ENCODE data around the gene DAZAP1.

The DAZAP1 gene

DNA sequence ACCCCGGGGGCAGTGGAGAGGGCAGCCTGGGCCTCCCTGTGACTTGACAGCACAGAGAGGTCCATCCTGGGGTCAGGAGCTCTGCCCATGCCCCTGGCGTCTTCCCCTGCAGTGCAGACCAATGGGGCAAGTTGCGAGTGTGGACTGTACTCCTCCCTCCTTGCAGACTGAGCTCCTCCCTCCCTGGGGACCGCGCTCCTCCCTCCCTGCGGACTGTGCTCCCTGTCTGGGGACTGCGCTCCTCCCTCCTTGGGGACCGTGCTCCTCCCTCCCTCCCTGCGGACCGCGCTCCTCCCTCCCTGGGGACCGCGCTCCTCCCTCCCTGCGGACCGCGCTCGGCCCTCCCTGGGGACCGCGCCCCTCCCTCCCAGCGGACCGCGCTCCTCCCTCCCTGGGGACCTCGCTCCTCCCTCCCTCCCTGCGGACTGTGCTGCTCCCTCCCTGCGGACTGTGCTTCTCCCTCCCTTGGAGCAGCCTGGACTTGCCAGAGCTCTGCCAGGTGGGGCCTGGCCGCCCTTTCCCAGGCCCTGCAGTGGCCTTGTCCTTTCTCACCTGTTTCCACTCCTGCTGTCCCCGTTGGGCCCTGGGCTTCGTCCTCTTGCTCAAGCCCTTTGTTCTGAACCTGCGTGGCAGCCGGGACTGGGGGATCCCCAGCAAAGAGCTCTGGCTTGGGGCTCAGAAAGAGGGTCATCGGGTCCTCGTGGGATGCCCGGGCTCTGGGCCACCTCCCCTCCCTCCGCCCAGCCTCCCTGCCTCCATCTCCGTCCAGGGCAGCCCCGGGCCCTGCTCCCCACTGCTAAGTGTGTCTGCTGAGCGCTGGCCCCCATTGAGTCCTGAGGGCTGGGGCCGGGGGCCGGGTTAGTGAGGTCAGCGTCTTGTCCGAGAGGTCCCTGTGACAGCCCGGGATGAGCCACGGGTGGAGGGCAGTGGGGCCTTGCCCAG is 12.9 kb upstream of the DAZAP1 start:
- DNase-seq, result no peak

DNA sequence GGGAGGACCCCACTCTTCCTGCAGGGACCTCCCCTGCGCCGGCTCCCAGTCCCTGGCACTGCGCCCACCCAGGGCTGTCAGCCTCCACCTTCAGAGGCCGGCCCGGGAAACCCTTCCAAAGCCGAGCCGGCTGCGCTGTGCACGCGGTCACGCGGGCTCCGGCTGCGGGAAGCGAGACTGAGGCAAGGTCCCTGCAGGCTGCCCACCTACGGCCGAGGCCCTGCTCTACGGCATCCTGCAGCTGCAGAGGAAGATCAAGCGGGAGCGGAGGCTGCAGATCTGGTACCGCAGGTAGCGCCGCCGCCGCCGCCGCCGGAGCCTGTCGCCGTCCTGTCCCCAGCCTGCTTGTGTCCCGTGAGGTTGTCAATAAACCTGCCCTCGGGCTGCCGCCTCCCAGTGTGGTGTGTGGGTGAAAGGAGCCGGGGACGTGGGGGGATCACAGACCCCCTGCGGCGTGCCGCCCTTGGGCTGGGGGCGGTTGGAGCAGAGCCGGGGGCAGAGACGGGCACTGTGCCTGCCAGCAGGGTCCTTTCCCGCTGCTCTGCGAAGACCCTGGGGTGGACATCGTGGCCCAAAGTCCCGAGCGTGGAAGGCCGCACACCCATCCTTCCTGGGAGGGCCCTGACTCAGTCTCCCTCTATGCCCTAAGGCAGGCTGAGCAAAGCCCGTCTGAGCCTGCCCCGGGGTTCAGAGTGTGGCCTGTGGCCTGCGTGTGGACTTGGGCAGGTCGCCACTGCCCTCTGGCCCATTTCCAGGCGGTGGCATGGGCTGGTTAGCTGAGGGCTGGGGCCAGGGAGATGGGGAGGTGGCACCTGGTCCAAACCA is 12.0 kb upstream of the DAZAP1 start:
- no peak for DNase-seq

DNA sequence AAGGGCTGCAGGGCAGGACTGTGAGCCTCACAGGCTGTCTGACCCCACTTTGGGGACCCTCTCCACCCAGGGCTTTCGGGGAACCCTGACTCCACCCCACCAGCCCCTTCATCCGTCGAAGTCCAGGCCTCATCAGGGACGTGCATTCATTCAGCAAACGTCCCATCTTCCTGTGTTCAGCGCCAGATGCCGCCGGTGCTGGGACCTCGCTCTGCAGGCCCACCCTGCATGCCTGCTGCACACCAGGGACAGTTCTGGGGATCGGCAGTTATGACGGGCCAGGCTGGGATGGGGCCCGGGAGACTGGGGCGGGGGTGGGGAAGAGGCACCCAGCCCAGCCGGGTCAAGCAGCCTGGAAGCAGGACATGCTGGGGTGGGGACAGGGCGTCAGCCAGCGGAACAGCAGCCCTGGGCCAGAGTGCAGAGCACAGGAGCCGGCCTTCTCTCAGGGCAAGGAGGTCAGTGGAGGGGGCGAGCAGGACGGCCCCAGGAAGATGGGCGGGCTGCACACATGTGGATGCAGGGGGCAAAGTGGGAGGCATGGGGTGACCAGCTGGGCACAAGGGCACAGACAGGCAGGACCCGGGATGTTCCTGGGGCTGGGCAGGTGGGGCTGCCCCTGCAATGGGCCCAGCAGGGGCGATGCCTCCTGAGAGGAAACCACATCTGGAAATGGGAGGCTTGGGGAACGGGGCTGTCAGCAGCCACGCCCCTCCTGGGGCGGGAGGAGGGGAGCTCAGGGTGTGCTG is 11.2 kb upstream of the DAZAP1 start:
- no peak for DNase-seq

DNA sequence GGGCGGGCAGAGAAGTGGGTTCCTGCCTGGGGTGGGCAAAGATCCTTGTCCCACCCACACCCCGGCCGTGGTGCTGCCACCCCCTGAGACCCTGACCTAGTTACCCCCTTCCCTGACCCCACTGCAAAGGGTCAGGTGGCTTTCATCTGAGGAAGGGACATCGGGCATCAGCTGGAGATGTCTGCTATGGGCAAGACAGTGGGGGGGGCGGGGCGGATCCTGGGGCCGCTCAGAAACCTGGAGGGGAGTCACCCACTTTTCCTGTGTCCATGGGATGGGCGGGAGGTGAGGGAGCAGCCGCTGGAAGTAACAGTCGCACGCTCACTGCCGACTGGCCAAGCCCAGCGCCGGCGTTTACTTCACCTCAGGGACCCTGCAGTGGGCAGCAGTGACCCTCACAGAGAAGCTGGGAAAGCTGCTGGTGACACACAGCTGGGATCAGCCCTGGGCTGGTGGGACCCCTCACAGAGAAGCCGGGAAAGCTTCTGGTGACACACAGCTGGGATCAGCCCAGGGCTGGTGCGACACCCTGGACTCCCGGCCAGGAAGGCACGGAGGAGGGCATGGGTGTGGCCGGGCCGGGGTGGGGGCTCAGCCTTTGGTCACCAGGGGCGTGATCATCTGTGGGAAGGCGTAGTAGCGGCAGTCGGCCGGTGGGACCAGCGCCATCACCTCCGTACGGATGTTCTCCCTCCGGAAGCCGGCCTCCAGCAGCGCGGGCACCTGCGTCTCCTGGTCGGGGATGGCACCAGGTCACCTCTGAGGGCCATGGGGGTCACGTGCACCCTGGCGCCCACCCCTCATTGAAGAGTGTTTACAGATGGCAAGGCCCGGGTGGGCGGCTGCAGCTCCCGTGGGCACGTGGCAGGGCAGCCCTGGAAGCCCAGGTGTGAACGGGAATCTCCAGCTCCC is 10.4 kb upstream of the DAZAP1 start:
- DNase-seq, result no peak

DNA sequence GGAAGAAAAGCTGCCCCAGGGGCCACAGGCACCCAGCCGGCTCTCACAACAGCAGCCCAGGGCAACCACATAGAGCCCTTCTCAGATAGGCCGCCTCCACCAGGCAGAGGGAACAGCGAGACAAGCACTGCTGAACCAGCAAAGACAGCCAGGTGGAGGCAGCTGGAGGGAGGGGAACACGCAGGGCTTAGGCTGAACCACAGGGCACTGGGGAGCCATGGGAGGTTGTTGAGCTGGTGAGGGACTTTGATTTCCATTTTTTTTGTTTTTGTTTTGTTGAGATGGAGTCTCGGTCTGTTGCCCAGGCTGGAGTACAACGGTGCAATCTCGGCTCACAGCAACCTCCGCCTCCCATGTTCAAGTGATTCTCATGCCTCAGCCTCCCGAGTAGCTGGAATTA is 9.5 kb upstream of the DAZAP1 start:
- DNase-seq, result no peak

DNA sequence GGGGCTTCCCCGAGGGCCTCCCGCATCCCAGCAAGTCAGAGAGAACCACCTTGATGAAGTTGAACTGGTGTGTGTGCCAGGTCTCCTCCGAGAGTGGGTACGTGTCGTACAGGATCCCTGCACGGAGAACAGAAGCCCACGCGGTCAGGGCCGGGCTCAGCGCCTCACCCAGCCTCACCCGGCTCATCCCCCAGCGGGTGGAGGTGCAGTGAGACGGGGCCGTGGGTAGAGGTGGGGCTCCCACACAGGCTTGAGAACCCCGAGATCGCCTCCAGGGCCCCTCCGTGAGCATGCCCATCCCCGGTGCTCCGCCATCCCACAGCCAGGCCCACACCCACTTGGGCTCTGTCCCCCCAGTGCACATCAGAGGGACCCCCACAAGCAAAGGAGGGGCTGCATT is 8.3 kb upstream of the DAZAP1 start:
- DNase-seq, result no peak

DNA sequence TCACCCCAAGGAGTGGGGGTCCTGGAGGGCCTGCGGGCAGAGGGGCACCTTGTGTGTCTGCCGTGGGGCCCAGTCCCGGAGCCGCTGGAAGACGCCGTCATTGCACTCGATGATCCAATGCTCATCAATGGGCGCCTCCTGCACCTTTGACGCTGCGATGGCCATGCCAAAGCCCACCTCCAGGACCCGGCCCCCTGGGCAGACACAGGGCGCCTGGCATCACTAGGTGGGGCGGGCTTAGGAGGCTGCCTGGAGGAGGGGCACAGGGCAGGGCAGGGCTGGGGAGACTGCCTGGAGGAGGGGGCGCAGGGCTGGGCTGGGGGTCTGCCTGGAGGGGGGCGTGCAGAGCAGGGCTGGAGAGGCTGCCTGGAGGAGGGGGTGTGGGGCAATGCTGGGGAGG is 7.6 kb upstream of the DAZAP1 start:
- DNase-seq, result no peak

DNA sequence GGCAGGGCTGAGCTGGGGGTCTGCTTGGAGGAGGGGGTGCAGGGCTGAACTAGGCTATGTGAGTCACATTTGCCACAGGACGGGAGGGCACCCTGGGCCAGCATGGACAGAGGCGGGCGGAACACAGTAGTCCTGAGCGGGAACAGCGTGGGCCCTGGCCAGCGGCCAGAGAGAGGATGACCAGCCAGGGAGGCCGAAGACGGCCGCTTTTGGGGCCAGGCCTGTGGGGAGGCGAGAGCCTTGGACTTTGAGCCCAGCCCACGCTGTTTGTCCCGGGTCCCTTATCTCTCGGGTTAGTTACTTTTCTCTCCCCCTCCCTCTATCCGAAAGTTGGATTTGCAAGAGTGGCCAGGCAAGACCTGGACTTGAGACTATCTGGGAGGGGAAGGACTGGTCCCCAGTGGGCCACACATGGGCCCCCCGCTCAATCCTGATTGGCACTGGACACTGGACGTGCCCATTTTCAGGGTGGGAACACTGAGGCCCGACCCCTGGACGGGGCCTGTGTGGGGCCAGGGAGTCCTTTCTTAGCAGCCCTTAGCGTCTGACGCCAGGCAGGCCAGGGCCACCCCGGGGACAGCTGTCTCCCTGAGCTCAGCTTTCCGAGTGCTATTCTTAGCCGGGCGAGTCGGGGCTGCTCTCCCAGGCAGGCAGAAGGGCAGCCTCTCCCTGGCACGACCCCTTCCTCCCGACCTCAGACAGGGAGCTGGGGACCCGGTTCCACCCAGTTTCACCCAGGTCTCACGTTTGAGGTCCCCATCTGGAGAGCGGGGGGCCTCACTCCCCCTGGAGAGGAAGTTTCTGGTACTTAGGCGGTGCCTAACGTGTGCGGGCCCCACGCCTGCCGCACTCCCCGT is 6.9 kb upstream of the DAZAP1 start:
- no peak for DNase-seq

DNA sequence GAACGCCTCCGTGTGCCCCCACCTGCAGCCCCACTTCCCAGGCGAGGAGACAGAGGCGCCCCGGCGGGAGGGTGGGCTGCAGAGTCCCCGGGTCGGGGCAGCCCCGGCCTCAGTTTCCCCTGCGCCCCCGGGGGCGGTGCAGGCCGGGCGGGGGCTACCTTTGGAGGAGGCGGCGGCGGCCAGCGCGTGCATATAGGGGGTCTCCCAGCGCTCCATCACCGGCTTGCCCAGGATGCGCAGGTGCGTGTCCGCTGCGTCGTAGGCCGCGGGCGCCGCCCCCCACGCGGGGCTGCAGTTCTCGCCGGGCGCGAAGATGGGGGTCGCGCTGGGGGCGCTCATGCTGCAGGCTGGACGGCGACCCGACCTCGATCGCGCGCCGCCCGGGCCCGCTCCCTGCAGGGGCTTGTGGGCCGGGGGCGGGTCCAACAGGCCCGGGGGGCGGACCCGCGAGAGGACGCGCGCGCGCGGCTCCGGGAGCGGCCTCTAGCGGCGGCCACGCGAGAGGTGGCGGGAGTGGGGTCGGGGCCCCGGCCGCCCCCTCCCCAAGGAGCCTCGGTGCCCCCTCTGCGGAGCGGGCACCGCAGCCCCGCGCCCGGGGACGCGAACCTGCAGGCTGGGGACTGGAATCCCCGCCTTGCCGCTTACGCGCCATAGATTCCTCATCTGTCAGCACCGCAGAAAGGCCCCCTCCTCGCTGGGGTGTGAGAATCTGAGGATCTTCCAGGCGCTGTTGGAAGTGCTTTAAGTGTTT is 6.1 kb upstream of the DAZAP1 start, which contains the start of gene GAMT:
GAMT (minus strand) TSS at position 405 of the 751 bp plus-strand sequence; CDS start at position 339, 66 bp downstream.
- no peak for DNase-seq

DNA sequence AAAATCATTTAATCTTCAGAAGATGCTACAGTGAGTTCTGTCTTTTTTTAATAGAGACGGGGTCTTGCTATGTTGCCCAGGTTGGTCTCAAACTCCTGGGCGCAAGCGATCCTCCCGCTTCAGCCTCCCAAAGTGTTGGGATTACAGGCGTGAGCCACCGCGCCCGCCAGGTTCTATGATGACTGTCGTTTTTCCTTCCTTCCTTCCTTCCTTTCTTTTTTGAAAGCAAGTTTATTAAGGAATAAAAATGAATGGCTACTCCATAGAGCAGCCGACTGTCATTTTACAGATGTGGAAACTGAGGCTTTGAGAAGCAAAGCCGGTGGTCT is 5.5 kb upstream of the DAZAP1 start:
- DNase-seq, result no peak

DNA sequence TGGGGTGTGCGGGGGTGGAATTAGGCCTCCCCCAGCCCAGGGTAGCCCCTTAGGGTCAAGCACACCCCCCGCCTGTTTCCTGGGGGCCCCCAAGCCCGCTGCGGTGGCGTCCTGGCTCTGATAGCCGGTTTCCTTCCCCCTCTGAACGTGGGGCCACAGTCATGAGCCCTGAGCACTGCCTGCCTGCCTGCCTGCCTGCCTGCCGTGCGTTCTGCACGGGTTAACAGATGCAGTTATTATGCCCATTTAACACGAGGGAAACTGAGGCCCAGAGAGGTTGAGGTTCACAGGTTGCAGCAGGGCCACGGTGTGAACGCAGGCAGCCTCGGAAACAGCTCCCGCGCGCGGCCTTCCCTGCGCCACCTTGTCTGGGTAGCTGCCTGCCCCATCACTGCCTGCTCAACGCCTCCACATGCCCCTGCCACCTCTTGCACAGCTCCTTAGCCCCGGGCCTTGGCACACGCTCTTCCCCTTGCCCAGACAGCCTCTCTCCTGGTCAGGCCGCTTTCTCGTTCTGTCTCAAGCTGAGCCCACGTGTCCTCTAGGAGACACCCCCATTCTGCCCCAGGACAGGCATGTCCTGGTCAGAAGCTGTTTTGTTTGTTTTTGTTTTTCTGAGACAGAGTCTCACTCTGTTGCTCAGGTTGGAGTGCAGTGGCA is 4.8 kb upstream of the DAZAP1 start:
- no peak for DNase-seq

DNA sequence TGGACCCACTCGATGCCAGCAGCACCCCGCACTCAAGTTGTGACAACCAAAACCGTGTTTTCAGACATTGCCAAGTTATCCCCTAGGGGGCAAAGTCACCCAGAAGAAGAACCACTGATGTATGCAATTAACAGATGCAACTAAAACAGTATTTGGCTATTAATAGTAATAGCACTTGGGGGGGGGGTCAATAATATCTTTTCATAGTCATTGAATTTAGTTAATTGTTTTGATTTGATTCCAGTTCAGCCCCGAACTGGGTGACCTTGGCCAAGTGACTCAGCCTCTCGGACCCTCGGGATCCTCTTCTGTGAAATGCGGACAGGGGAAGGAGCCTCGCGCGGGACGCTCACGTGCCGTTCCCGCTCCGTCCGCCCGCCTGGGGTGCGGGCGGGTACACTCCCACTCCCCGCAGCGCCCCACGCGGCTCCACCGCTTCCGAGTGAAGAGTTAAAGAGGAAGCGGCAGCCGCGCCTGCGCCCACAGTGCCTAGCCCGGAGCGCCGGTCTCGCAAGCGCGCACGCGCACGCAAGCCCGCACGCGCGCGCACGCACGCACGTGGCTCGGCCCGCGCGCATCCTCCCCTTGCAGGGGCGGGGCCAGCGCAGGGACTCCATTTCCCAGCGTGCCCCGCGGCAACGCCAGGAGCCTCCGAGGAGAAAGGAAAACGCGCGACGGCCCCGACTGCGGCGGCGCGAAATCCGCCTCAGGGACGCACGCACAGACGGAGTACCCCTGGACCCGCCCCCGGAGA is 435 bp upstream of the DAZAP1 start:
- peak; percentile 91 for DNase-seq

DNA sequence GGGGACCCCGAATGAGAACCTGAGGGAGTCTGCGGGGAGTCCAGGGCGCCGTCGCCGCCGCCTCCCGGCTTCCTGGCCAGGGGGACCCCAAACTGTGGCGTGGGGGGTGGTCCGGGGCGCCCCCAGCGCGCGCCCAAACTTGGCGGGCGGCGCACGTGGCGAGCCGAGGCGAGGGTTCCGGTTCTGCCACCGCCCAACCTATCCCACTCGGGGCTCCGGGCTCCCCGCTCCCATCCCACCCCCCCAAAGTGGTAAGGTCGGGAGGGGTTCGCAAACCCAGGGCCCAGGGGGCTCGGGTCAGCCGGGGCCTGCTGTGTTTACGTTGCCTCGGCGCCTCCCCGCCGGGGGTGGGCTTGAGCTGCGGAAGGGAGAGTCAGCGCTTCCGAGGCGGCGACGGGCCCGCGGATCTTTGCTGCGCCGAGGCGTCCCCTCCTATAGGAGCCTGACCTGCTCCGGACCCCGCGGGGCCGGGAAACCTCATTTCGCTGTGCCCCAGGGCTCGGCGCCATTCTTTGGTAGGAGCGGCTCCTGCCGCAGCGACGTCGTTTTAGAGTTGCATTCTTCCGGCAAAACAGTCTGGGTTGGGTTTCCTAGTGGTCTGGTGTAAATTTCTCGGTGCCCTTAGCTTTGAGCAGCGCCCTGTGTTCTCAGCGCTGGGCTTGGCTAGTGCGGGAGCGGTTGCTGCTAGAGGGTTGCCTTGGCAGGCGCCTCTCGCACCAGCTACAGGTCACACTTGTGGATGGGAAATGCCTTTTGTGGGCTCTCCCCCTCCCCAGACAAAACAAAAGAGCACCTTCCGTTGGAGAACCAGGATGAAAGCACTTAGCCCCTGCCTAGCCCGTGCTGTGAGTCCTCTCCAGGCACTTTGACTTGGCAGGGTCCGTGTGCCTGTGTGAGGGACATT is 1.2 kb downstream of the DAZAP1 start:
- DNase-seq, result no peak

DNA sequence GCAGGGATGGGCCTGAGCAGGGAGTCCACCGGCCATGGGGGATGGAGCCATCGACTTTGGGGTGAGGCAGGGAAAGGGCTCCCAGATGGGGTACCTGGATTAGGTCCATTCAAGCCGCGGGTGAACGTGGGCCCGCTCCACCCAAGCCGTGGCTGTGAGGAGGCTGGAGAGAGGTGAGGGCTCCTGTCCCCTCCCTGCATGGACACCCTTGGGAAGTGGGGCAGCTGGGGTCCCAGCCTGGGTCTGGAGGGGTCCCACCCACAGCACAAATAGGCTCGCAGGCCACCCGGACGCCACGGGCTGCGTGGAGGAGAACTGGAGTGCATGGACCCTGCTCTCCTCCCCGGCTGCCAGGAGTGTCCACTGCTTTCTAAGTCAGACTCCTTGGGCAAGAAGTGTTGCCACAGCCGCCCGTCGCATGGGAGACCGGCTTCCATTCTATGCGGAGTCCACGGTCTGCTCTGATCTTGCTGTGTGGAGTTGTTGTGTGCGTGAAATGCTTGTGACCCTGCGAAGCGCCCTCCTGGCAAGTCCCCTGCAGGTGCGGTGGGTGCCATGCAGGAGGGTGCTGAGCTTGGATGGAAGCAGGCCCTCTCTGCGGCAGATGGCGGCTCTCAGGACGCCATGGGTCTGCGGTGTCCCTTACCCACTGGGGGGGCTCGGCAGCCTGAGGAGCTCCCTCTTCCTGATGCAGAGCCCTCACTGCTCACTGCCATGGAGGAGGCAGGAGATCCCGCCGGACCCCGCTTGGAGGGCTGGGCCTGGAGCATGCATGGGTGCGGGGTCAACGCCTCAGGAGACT is 2.0 kb downstream of the DAZAP1 start:
- DNase-seq, result no peak

DNA sequence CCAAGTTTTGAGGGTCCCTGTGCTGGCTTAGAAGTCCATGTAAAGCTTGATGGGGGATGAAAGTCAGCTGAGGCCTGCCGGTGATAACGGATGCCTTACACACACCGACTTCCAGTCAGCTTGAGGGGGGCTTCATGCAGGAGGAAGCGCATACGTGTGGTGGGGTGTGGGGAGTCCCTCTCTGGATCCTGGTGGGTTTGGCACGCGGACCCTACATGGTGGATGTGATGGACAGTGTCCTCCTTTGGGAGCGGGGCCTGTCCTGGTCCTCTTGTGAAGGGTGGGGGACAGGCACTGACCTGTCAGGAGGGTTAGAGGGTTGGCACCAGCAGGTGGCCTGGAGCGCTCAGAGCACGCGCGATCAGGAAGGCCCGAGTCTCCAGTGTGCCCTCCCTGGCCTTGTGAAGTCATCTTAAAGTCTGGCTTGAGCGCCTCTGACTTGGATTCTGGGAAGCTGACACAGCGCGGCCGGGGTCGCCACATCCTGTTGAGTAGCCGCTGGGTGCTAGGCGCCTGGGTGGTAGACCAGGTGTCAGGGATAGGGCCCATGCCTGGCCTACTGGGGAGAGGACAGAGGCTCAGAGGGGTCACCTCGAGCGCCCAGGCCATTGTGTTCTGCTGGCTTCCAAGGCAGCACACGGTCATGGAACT is 2.9 kb downstream of the DAZAP1 start:
- no peak for DNase-seq

DNA sequence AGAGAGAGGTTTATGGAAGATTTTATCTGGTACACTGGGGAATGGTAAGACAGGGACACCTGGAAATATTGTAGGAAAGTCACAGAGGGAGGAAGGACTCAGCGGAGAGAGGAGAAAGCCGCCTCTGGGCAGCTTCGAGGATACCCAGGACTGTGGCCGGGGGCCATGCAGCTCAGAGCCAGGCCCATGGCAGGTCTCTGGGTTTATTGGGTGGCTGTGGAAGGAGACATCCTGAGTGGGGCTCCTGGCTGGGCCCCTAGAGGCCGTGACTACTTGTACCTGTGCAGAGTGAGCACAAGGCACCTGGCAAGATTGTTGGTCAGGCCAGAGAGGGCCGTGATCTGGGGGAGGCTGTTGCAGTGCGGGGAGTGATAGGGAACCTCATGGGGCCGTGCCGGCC is 3.4 kb downstream of the DAZAP1 start:
- no peak for DNase-seq

Measured in NCI-H510A treated with DMSO at 0.1 percent for 48 hours (cell line).